ENCODE measurements around the gene CYFIP1. TPM values are rescaled to one million over a fixed set of nuclear protein-coding genes. Genes with fewer than 3 reads are reported as not detected.

CYFIP1 gene
- total RNA-seq, 1 experiment from 2014 or later: 112 TPM

- intact Hi-C loops (cut with micrococcal nuclease; ENCODE audit: unreplicated experiment): no loop called here
- H3K36me3 ChIP-seq (ENCODE audit: insufficient read depth, low read length, poor library complexity, severe bottlenecking): peaks cover 69% of the 10 kb centered on the region
- no peaks in the 10 kb centered on the region for H3K9me3 ChIP-seq (ENCODE audit: low read depth, low read length, poor library complexity, severe bottlenecking)
- no peak overlapping the region for H3K4me3 ChIP-seq (ENCODE audit: low read depth, low read length, poor library complexity, severe bottlenecking)
- no peak overlapping the region for H3K27ac ChIP-seq (ENCODE audit: low read depth, low read length, poor library complexity, severe bottlenecking)
- no peaks in the 10 kb centered on the region for H3K4me1 ChIP-seq (ENCODE audit: insufficient read depth, low read length, poor library complexity, severe bottlenecking)
- no TSS peak for BruUV-seq (replicated peaks)
- no peak for DNase-seq (ENCODE audit: low spot score)
- H3K27me3 ChIP-seq (replicated peaks; ENCODE audit: insufficient read depth, low read depth, low read length, poor library complexity): no peaks in the 10 kb centered on the region
- CTCF ChIA-PET: no interaction called here
- no peak for TF ChIP-seq EZH2 (IDR thresholded peaks at IDR 0.05; ENCODE audit: borderline replicate concordance, low read depth, low read length, poor library complexity, severe bottlenecking)
- TF ChIP-seq, protein P1, sequence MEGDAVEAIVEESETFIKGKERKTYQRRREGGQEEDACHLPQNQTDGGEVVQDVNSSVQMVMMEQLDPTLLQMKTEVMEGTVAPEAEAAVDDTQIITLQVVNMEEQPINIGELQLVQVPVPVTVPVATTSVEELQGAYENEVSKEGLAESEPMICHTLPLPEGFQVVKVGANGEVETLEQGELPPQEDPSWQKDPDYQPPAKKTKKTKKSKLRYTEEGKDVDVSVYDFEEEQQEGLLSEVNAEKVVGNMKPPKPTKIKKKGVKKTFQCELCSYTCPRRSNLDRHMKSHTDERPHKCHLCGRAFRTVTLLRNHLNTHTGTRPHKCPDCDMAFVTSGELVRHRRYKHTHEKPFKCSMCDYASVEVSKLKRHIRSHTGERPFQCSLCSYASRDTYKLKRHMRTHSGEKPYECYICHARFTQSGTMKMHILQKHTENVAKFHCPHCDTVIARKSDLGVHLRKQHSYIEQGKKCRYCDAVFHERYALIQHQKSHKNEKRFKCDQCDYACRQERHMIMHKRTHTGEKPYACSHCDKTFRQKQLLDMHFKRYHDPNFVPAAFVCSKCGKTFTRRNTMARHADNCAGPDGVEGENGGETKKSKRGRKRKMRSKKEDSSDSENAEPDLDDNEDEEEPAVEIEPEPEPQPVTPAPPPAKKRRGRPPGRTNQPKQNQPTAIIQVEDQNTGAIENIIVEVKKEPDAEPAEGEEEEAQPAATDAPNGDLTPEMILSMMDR (conservative IDR thresholded peaks at IDR 0.05; ENCODE audit: low read depth, low read length): no peak
- POLR2A ChIA-PET (ENCODE audit: low non-redundant PET): no interaction called here
Measured at GRCh38 chr15:22866079-22866478, 114.1 kb downstream of the CYFIP1 start.

- ChIA-PET CTCF (no interaction called here), POLR2A (ENCODE audit: low non-redundant PET) (no interaction called here)
- no peak overlapping the region for H3K4me3 ChIP-seq (ENCODE audit: low read depth, low read length, poor library complexity, severe bottlenecking)
- H3K36me3 ChIP-seq (ENCODE audit: insufficient read depth, low read length, poor library complexity, severe bottlenecking): peaks cover 59% of the 10 kb centered on the region
- no peaks in the 10 kb centered on the region for H3K9me3 ChIP-seq (ENCODE audit: low read depth, low read length, poor library complexity, severe bottlenecking)
- TF ChIP-seq, protein P1 (conservative IDR thresholded peaks at IDR 0.05; ENCODE audit: low read depth, low read length): no peak
- TF ChIP-seq EZH2 (IDR thresholded peaks at IDR 0.05; ENCODE audit: borderline replicate concordance, low read depth, low read length, poor library complexity, severe bottlenecking): no peak
- no peak overlapping the region for H3K27ac ChIP-seq (ENCODE audit: low read depth, low read length, poor library complexity, severe bottlenecking)
- no peaks in the 10 kb centered on the region for H3K27me3 ChIP-seq (replicated peaks; ENCODE audit: insufficient read depth, low read depth, low read length, poor library complexity)
- DNase-seq (ENCODE audit: low spot score): no peak
- H3K4me1 ChIP-seq (ENCODE audit: insufficient read depth, low read length, poor library complexity, severe bottlenecking): no peaks in the 10 kb centered on the region
- intact Hi-C loops (cut with micrococcal nuclease; ENCODE audit: unreplicated experiment): no loop called here
- BruUV-seq (replicated peaks): no TSS peak
Measured at GRCh38 chr15:22863356-22863755, 116.8 kb downstream of the CYFIP1 start.

- DNase-seq (ENCODE audit: low spot score): no peak
- TF ChIP-seq, protein P1 (conservative IDR thresholded peaks at IDR 0.05; ENCODE audit: low read depth, low read length): no peak
- TF ChIP-seq EZH2 (IDR thresholded peaks at IDR 0.05; ENCODE audit: borderline replicate concordance, low read depth, low read length, poor library complexity, severe bottlenecking): no peak
- ChIA-PET POLR2A (ENCODE audit: low non-redundant PET) (no interaction called here), CTCF (no interaction called here)
- BruUV-seq (replicated peaks): no TSS peak
- intact Hi-C loops (cut with micrococcal nuclease; ENCODE audit: unreplicated experiment): no loop called here
- H3K27ac ChIP-seq (ENCODE audit: low read depth, low read length, poor library complexity, severe bottlenecking): no peak overlapping the region
- H3K4me3 ChIP-seq (ENCODE audit: low read depth, low read length, poor library complexity, severe bottlenecking): no peak overlapping the region
- no peaks in the 10 kb centered on the region for H3K4me1 ChIP-seq (ENCODE audit: insufficient read depth, low read length, poor library complexity, severe bottlenecking)
- H3K36me3 ChIP-seq (ENCODE audit: insufficient read depth, low read length, poor library complexity, severe bottlenecking): peaks cover 47% of the 10 kb centered on the region
- H3K27me3 ChIP-seq (replicated peaks; ENCODE audit: insufficient read depth, low read depth, low read length, poor library complexity): no peaks in the 10 kb centered on the region
- no peaks in the 10 kb centered on the region for H3K9me3 ChIP-seq (ENCODE audit: low read depth, low read length, poor library complexity, severe bottlenecking)
Measured at GRCh38 chr15:22861161-22861560, 119.0 kb downstream of the CYFIP1 start.
